ENCODE measurements around the gene U2AF2. TPM values are rescaled to one million over a fixed set of nuclear protein-coding genes. Genes with fewer than 3 reads are reported as not detected.

Gene U2AF2
- total RNA-seq, 4 donors from 2014 or later, result 68.4 to 115 (median 85.7) TPM

GRCh38 chr19:55642153-55643002, 12.5 kb upstream of the U2AF2 start:
- TF ChIP-seq POLR2A (IDR thresholded peaks at IDR 0.05) (peak in 1 of 2 donors; percentile 5), CTCF (IDR thresholded peaks at IDR 0.05) (no peak)
- intact Hi-C loops (cut with DNase I), result no loop called here
- Histone ChIP-seq H3K4me3 (replicated peaks in 1 of 3) (peak overlapping the region in 1 of 3 donors; percentile 84), H3K27me3 (no peaks in the 10 kb centered on the region), H3K27ac (peak overlapping the region; percentile 86 to 96 (median 91)), H3K4me1 (peaks cover 32 to 49% of the 10 kb centered on the region in 2 donors), H3K9me3 (no peaks in the 10 kb centered on the region), H3K36me3 (peaks cover 0 to 5% of the 10 kb centered on the region in 2 donors)
- 1 to 2% methylated on average over 10 to 32 of the region's 65 CpGs for WGBS, 2 donors
- peak; percentile 36 to 54 for DNase-seq

GRCh38 chr19:55643003-55643886, 11.6 kb upstream of the U2AF2 start, which contains the start of gene ZNF581:
TSS of gene ZNF581 (plus strand) at chr19:55643649. CDS start at chr19:55644572, 923 bp downstream.
- intact Hi-C loops (cut with DNase I), result no loop called here
- no peak for TF ChIP-seq CTCF (IDR thresholded peaks at IDR 0.05)
- peak in 1 of 2 donors; percentile 4 for TF ChIP-seq POLR2A (IDR thresholded peaks at IDR 0.05)
- DNase-seq, result peak; percentile 72 to 75

GRCh38 chr19:55643887-55644176, 11.0 kb upstream of the U2AF2 start:
- intact Hi-C loops (cut with DNase I), result no loop called here
- TF ChIP-seq CTCF (IDR thresholded peaks at IDR 0.05), result no peak
- TF ChIP-seq POLR2A (IDR thresholded peaks at IDR 0.05), result no peak
- peak overlapping the region; percentile 34 to 84 (median 60) for H3K4me3 ChIP-seq (replicated peaks in 1 of 3)
- WGBS, 2 donors, result 1 to 2% methylated on average over 15 of the region's 15 CpGs
- peaks cover 37 to 55% of the 10 kb centered on the region in 2 donors for H3K4me1 ChIP-seq
- DNase-seq, result no peak
- H3K9me3 ChIP-seq, result no peaks in the 10 kb centered on the region
- peaks cover 0 to 5% of the 10 kb centered on the region in 2 donors for H3K36me3 ChIP-seq
- no peaks in the 10 kb centered on the region for H3K27me3 ChIP-seq
- peak overlapping the region; percentile 31 to 96 (median 93) for H3K27ac ChIP-seq

More at GRCh38 chr19:55643003-55643886, 11.6 kb upstream of the U2AF2 start, which contains the start of gene ZNF581:
- WGBS, 2 donors, result 1 to 2% methylated on average over 43 to 50 of the region's 56 CpGs
- peaks cover 33 to 52% of the 10 kb centered on the region in 2 donors for H3K4me1 ChIP-seq
- H3K36me3 ChIP-seq, result peaks cover 0 to 5% of the 10 kb centered on the region in 2 donors
- H3K9me3 ChIP-seq, result no peaks in the 10 kb centered on the region
- H3K27me3 ChIP-seq, result no peaks in the 10 kb centered on the region
- peak within 1 kb of the TSS; percentile 34 to 84 (median 60) for H3K4me3 ChIP-seq (replicated peaks in 1 of 3)
- H3K27ac ChIP-seq, result peak within 1 kb of the TSS; percentile 31 to 96 (median 93)

GRCh38 chr19:55644191-55644833, 10.5 kb upstream of the U2AF2 start:
- Histone ChIP-seq H3K4me1 (peaks cover 42 to 58% of the 10 kb centered on the region in 2 donors), H3K27ac (peak overlapping the region in 1 of 3 donors; percentile 93), H3K36me3 (peaks cover 0 to 5% of the 10 kb centered on the region in 2 donors), H3K27me3 (no peaks in the 10 kb centered on the region), H3K4me3 (replicated peaks in 1 of 3) (peak overlapping the region in 2 of 3 donors; percentile 34 to 84), H3K9me3 (no peaks in the 10 kb centered on the region)
- TF ChIP-seq POLR2A (IDR thresholded peaks at IDR 0.05), result no peak
- TF ChIP-seq CTCF (IDR thresholded peaks at IDR 0.05), result no peak
- 51 to 58% methylated on average over 12 of the region's 12 CpGs for WGBS, 2 donors
- DNase-seq, result no peak
- intact Hi-C loops (cut with DNase I), result no loop called here
